ENCODE data around the gene NWD2.

NWD2 gene

GRCh38 chr4:37245391-37245954 is 930 bp downstream of the NWD2 start:
- no peak overlapping the region for H3K4me3 Mint-ChIP-seq
- H3K27me3 Mint-ChIP-seq, result peaks cover 38% of the 10 kb centered on the region
- no peaks in the 10 kb centered on the region for H3K9me3 Mint-ChIP-seq (ENCODE audit: low read depth)
- H3K27ac Mint-ChIP-seq, result no peak overlapping the region
- no peaks in the 10 kb centered on the region for H3K36me3 Mint-ChIP-seq
- peaks cover 2% of the 10 kb centered on the region for H3K4me1 Mint-ChIP-seq (ENCODE audit: low read depth)

- H3K4me3 Mint-ChIP-seq, result no peak overlapping the region
- no peak overlapping the region for H3K27ac Mint-ChIP-seq
- H3K9me3 Mint-ChIP-seq (ENCODE audit: low read depth), result no peaks in the 10 kb centered on the region
- peaks cover 32% of the 10 kb centered on the region for H3K27me3 Mint-ChIP-seq
- peaks cover 2% of the 10 kb centered on the region for H3K4me1 Mint-ChIP-seq (ENCODE audit: low read depth)
- no peaks in the 10 kb centered on the region for H3K36me3 Mint-ChIP-seq
These were observed 2.3 kb downstream of the NWD2 start for GRCh38 chr4:37246891-37247290.

GRCh38 chr4:37258221-37258620 is 13.7 kb downstream of the NWD2 start:
- H3K4me3 Mint-ChIP-seq, result no peak overlapping the region
- H3K9me3 Mint-ChIP-seq (ENCODE audit: low read depth), result no peaks in the 10 kb centered on the region
- H3K36me3 Mint-ChIP-seq, result no peaks in the 10 kb centered on the region
- peaks cover 7% of the 10 kb centered on the region for H3K27me3 Mint-ChIP-seq
- H3K4me1 Mint-ChIP-seq (ENCODE audit: low read depth), result no peaks in the 10 kb centered on the region
- no peak overlapping the region for H3K27ac Mint-ChIP-seq

- H3K4me3 Mint-ChIP-seq, result no peak overlapping the region
- no peak overlapping the region for H3K27ac Mint-ChIP-seq
- no peaks in the 10 kb centered on the region for H3K36me3 Mint-ChIP-seq
- H3K4me1 Mint-ChIP-seq (ENCODE audit: low read depth), result no peaks in the 10 kb centered on the region
- H3K9me3 Mint-ChIP-seq (ENCODE audit: low read depth), result no peaks in the 10 kb centered on the region
- peaks cover 11% of the 10 kb centered on the region for H3K27me3 Mint-ChIP-seq
These were observed 23.8 kb downstream of the NWD2 start for GRCh38 chr4:37268319-37268718.

- no peaks in the 10 kb centered on the region for H3K36me3 Mint-ChIP-seq
- H3K27ac Mint-ChIP-seq, result no peak overlapping the region
- H3K4me3 Mint-ChIP-seq, result no peak overlapping the region
- H3K27me3 Mint-ChIP-seq, result no peaks in the 10 kb centered on the region
- H3K4me1 Mint-ChIP-seq (ENCODE audit: low read depth), result no peaks in the 10 kb centered on the region
- peaks cover 6% of the 10 kb centered on the region for H3K9me3 Mint-ChIP-seq (ENCODE audit: low read depth)
These were observed 34.6 kb downstream of the NWD2 start for GRCh38 chr4:37279121-37279520.

GRCh38 chr4:37279894-37280592 is 35.5 kb downstream of the NWD2 start:
- H3K4me1 Mint-ChIP-seq (ENCODE audit: low read depth), result no peaks in the 10 kb centered on the region
- no peak overlapping the region for H3K4me3 Mint-ChIP-seq
- H3K27ac Mint-ChIP-seq, result no peak overlapping the region
- no peaks in the 10 kb centered on the region for H3K27me3 Mint-ChIP-seq
- H3K9me3 Mint-ChIP-seq (ENCODE audit: low read depth), result peaks cover 6% of the 10 kb centered on the region
- no peaks in the 10 kb centered on the region for H3K36me3 Mint-ChIP-seq

GRCh38 chr4:37299468-37299867 is 54.9 kb downstream of the NWD2 start:
- Mint-ChIP-seq H3K4me1 (ENCODE audit: low read depth) (no peaks in the 10 kb centered on the region), H3K4me3 (no peak overlapping the region), H3K36me3 (no peaks in the 10 kb centered on the region), H3K27ac (no peak overlapping the region), H3K9me3 (ENCODE audit: low read depth) (no peaks in the 10 kb centered on the region), H3K27me3 (peaks cover 6% of the 10 kb centered on the region)

GRCh38 chr4:37304612-37305011 is 60.1 kb downstream of the NWD2 start:
- no peaks in the 10 kb centered on the region for H3K9me3 Mint-ChIP-seq (ENCODE audit: low read depth)
- H3K4me1 Mint-ChIP-seq (ENCODE audit: low read depth), result no peaks in the 10 kb centered on the region
- H3K27ac Mint-ChIP-seq, result no peak overlapping the region
- peaks cover 1% of the 10 kb centered on the region for H3K27me3 Mint-ChIP-seq
- H3K4me3 Mint-ChIP-seq, result no peak overlapping the region
- no peaks in the 10 kb centered on the region for H3K36me3 Mint-ChIP-seq

GRCh38 chr4:37305984-37306383 is 61.4 kb downstream of the NWD2 start:
- no peaks in the 10 kb centered on the region for H3K4me1 Mint-ChIP-seq (ENCODE audit: low read depth)
- no peak overlapping the region for H3K27ac Mint-ChIP-seq
- no peaks in the 10 kb centered on the region for H3K36me3 Mint-ChIP-seq
- H3K4me3 Mint-ChIP-seq, result no peak overlapping the region
- H3K27me3 Mint-ChIP-seq, result peaks cover 1% of the 10 kb centered on the region
- no peaks in the 10 kb centered on the region for H3K9me3 Mint-ChIP-seq (ENCODE audit: low read depth)

- H3K36me3 Mint-ChIP-seq, result no peaks in the 10 kb centered on the region
- peaks cover 5% of the 10 kb centered on the region for H3K27me3 Mint-ChIP-seq
- no peaks in the 10 kb centered on the region for H3K4me1 Mint-ChIP-seq (ENCODE audit: low read depth)
- peaks cover 10% of the 10 kb centered on the region for H3K9me3 Mint-ChIP-seq (ENCODE audit: low read depth)
- H3K4me3 Mint-ChIP-seq, result no peak overlapping the region
- H3K27ac Mint-ChIP-seq, result no peak overlapping the region
These were observed 72.6 kb downstream of the NWD2 start for GRCh38 chr4:37317104-37317643.

- Mint-ChIP-seq H3K27me3 (peaks cover 7% of the 10 kb centered on the region), H3K36me3 (no peaks in the 10 kb centered on the region), H3K4me1 (ENCODE audit: low read depth) (no peaks in the 10 kb centered on the region), H3K4me3 (no peak overlapping the region), H3K9me3 (ENCODE audit: low read depth) (peaks cover 6% of the 10 kb centered on the region), H3K27ac (no peak overlapping the region)
These were observed 76.1 kb downstream of the NWD2 start for GRCh38 chr4:37320513-37321235.

GRCh38 chr4:37322122-37322521 is 77.6 kb downstream of the NWD2 start:
- Mint-ChIP-seq H3K27me3 (peaks cover 7% of the 10 kb centered on the region), H3K27ac (no peak overlapping the region)

GRCh38 chr4:37324546-37324945 is 80.0 kb downstream of the NWD2 start:
- Mint-ChIP-seq H3K4me3 (no peak overlapping the region), H3K36me3 (no peaks in the 10 kb centered on the region), H3K9me3 (ENCODE audit: low read depth) (peaks cover 6% of the 10 kb centered on the region), H3K27me3 (peaks cover 10% of the 10 kb centered on the region), H3K27ac (no peak overlapping the region), H3K4me1 (ENCODE audit: low read depth) (no peaks in the 10 kb centered on the region)

More at GRCh38 chr4:37322122-37322521, 77.6 kb downstream of the NWD2 start:
- no peaks in the 10 kb centered on the region for H3K36me3 Mint-ChIP-seq
- H3K4me1 Mint-ChIP-seq (ENCODE audit: low read depth), result no peaks in the 10 kb centered on the region
- peaks cover 6% of the 10 kb centered on the region for H3K9me3 Mint-ChIP-seq (ENCODE audit: low read depth)
- no peak overlapping the region for H3K4me3 Mint-ChIP-seq

GRCh38 chr4:37326852-37327251 is 82.3 kb downstream of the NWD2 start:
- no peaks in the 10 kb centered on the region for H3K36me3 Mint-ChIP-seq
- H3K9me3 Mint-ChIP-seq (ENCODE audit: low read depth), result peaks cover 7% of the 10 kb centered on the region

GRCh38 chr4:37338972-37339371 is 94.4 kb downstream of the NWD2 start:
- H3K9me3 Mint-ChIP-seq (ENCODE audit: low read depth), result no peaks in the 10 kb centered on the region
- peaks cover 1% of the 10 kb centered on the region for H3K27me3 Mint-ChIP-seq
- no peak overlapping the region for H3K27ac Mint-ChIP-seq
- H3K36me3 Mint-ChIP-seq, result no peaks in the 10 kb centered on the region
- H3K4me1 Mint-ChIP-seq (ENCODE audit: low read depth), result no peaks in the 10 kb centered on the region
- H3K4me3 Mint-ChIP-seq, result no peak overlapping the region

More at GRCh38 chr4:37326852-37327251, 82.3 kb downstream of the NWD2 start:
- H3K27me3 Mint-ChIP-seq, result peaks cover 7% of the 10 kb centered on the region
- H3K4me3 Mint-ChIP-seq, result no peak overlapping the region
- no peaks in the 10 kb centered on the region for H3K4me1 Mint-ChIP-seq (ENCODE audit: low read depth)
- no peak overlapping the region for H3K27ac Mint-ChIP-seq
